Amniotic epithelial cell (primary cell): Measurements from ENCODE around the gene LAMP5.

Experiments
- DNase-seq: peaks from one replicate; pipeline ENCODE4 v3.0.0-alpha.2; 2010; ENCODE audit warnings: low read depth

Gene LAMP5

DNA sequence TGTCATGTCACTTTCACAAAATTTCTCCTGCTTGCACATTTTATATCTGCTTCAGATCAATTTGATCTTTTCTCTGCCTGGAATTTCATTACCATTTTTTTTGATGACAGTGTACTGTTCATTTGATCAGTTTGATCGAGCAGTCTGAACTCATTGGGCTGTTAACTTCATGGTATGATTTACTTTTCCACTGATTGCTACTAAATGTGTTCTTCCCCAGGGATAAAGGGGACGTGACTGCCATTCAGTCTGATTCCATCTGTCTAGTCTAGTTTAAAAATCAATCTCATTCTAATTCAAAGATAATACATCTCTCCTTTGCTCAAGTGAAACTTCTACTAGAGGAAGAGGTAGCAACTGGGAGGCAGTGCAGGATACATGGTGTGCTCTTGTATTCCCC is 21.1 kb downstream of the LAMP5 start:
- no peak for DNase-seq

- DNase-seq = no peak
These were observed 28.8 kb downstream of the LAMP5 start for GRCh38 chr20:9543214-9543613.

GRCh38 chr20:9550283-9550682 is 35.9 kb downstream of the LAMP5 start:
- no peak for DNase-seq

DNA sequence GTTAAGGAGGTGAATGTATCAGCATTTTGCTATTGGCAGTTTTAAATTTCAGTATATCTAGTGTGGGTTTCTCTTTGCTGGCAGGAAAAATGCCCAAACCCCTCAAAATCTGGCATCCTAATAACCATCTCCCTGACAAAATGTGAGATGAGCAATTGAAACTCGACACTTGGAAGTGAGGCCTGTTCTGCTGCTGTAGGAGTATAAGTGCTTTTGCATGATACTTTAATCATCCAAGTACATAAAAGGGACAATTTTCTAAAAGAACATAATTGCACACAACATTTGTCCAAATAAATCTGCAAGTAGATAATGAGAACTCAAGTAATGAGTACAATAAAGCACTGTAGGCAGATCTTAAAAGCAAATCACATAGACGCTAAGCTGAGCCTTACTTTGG is 36.5 kb downstream of the LAMP5 start:
- DNase-seq = no peak

GRCh38 chr20:9551808-9552550 is 37.6 kb downstream of the LAMP5 start:
- DNase-seq = no peak

GRCh38 chr20:9555781-9556180 is 41.4 kb downstream of the LAMP5 start:
- DNase-seq = no peak

- DNase-seq = no peak
These were observed 43.0 kb downstream of the LAMP5 start for GRCh38 chr20:9557411-9557810.

DNA sequence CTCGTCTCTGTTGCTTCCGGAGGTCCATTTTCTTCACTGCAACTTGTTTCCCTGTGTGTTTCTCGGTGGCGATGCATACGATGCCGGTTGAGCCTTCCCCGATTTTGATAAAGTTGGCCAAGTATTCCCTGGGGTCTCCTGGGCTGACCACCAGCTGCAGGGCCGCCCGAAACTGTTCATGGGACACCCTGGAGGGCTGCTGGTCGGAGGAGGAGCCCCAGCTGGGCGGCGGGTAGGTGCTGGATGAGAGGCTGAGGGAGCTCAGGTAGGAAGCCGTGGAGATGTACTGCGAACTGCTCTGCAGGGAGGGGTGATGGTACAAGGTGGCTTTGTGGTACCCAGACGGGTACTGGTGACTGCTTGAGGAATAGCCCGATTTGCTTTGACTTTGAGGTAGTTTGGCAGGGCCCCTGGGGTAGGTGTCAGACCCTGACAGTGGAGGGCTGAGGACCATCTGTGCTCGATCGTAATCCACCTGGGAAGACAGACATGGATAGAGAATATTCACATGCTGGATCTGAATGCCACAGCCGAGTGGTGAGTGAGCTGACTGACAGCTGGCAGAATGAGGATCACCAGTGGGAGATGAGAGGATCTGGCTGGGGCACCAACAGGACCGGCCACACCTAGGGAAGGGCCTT is 51.6 kb downstream of the LAMP5 start:
- no peak for DNase-seq

- no peak for DNase-seq
These were observed 52.6 kb downstream of the LAMP5 start for GRCh38 chr20:9566977-9567376.

DNA sequence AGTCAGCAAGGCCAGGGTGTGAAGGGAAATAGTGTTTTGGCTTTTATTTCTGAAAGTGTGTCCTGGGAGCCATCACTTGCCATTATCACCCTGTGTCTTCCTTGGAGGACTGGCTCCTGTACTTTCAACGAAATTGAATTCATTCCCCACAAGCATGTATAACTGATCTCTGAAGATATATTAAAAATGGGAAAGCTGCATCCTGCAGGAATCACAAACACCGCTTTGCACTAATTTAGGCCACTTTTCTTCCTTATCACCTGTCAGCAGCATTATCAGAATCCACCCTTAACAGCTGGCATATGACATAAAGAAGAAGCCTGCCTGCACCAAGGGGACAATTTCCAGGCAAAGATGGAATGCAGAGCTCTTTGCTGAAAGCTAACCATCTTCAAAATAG is 56.2 kb downstream of the LAMP5 start:
- DNase-seq = no peak

DNA sequence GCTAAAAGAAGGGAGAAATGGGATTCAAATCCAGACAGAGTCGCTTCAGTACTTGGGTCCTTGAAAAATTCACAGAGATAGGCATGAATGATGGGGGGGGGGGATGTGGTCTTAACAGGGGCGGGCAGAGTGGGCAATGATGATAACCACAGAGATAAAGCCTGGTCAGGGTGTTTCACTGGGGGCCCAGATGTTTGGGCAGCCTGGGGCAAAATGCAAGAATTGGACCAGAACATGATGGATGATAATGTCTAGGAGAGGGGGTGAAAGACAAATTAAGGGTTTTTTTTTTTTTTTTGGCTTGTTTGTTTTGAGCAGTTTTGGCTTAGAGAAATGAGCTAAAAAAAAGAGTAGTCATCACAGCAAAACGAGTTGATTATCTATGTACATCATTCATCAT is 57.4 kb downstream of the LAMP5 start:
- DNase-seq = no peak

DNA sequence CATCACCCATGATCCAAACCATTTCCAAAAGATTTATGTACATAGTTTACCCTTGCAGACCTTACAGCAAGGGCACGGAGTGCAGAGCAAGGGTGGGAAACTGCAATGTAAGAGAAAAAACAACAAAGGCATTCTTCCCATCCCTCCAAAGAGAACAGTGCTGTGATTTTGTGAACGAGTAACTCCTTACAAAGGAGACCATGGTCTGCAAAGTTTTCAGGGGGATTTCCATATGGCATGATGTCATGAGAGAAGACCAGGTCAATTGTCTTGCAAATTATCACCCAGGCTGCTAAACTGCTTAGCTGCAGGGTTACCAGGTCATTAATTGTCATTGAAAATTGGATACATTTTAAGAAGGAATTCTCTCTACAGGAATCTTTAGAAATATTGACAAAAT is 58.3 kb downstream of the LAMP5 start:
- no peak for DNase-seq

GRCh38 chr20:9573335-9574151 is 59.2 kb downstream of the LAMP5 start:
- DNase-seq = no peak

- DNase-seq = no peak
These were observed 59.8 kb downstream of the LAMP5 start for GRCh38 chr20:9574181-9574580.

DNA sequence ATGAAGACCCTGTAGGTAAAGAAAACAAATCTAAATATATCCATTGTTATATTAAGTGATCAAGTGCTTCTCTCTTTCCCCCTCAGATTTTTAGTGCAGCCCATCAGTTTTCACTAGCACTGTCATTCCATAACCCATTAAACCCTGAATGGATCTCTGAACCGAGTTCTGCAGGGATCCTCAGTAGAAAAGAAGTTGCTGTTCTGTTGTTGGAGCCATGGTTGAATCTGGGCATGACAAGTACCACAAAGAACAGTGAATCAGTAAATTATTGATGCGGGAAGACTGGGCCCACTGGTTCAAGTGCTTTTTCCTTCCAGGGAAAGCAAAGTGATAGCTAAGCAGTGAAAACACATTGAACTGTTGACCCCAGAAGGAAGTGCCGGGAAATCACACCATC is 60.4 kb downstream of the LAMP5 start:
- no peak for DNase-seq

- DNase-seq = no peak
These were observed 61.4 kb downstream of the LAMP5 start for GRCh38 chr20:9575836-9576235.

DNA sequence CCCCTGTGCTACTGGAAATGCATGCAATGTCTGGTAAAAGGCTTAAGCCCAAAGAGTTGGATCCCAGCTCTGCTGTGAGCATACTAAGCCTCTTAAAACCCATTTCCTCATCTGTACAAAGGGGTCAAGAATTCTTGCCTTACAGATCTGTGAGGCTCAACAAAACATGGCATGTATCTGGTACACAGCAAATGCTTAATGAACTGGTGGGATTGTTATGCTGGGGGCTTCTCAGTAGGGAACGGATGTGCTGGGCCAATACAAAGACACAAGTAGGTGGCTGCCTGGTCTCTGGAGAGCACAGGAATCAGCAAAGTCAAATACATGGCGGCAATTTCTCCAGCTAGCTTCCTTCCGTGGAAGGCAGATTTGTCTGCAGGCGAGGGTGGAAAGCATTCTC is 62.3 kb downstream of the LAMP5 start:
- DNase-seq = no peak

DNA sequence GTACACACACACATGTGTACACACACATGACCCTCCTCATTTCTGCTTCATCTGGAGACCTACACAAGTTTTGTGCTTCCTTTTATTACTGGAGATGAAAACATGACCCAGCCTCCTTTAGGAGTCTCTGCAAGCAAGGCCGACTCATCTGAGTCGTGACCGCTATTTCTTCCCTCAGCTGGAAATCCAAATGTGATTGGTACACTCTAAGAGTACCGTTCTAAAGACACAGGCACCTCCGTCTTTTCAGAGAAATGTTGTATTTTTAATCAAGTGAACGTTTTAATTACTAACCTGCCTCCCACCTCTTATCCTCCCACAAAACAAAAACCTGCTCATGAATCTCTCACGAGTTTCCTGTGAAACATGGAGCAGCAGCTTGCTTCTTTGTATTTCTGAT is 63.0 kb downstream of the LAMP5 start:
- no peak for DNase-seq

DNA sequence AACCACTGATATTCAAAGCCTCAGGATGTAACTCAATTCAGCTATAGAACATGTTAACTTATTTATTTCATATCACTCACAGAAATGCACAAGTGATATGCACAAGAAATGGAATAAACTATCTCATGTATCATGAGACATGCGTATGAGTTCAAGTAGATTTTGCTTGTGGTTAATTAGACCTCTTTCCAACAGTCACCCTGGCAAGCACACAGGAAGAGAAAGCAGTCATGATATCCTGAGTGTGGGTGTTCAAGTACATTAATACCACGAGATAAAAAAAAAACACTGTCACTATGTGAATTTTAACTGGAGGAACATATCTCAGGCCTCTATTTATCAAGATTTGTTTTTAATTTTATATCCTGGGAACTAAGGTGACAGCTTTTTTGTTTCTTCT is 64.2 kb downstream of the LAMP5 start:
- no peak for DNase-seq
